Skeletal muscle cell (primary cell): ENCODE data around the gene IGF1R.

Experiments
- DNase-seq: peaks from one replicate; pipeline ENCODE4 v3.0.0-alpha.2; 2010; ENCODE audit warnings: low read depth
- H3K4me3 ChIP-seq: 2 replicates; pipeline ENCODE4 v1.5.1; 2011; ENCODE audit warnings: low read depth, mild to moderate bottlenecking, control low read depth, low read length, moderate library complexity

IGF1R gene

GRCh38 chr15:98838387-98839259, 190.3 kb downstream of the IGF1R start:
- H3K4me3 ChIP-seq, result no peak overlapping the region
- no peak for DNase-seq

DNA sequence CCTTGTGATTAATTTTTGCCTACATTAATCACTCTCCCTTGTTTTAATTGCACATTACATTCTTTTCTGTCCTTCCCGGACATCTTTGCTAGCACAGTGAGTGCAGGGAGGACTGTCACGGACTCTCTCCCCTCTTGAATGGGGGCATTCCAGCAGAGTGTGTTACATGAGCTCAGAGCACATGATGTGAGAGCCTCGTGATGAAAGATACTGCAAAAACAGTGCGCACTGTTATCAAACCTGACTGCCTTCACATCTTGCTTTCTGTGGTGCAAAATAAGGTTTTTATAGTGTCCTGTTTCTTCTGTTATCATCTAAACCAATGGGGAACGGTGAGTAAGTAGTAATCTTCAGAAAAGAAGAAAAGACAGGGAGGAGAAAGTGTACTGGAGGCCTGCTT, 191.7 kb downstream of the IGF1R start:
- no peak overlapping the region for H3K4me3 ChIP-seq
- DNase-seq, result no peak

GRCh38 chr15:98841419-98841970, 193.2 kb downstream of the IGF1R start:
- no peak overlapping the region for H3K4me3 ChIP-seq
- no peak for DNase-seq

- no peak overlapping the region for H3K4me3 ChIP-seq
- no peak for DNase-seq
Observed at GRCh38 chr15:98842192-98842972, 194.0 kb downstream of the IGF1R start.

DNA sequence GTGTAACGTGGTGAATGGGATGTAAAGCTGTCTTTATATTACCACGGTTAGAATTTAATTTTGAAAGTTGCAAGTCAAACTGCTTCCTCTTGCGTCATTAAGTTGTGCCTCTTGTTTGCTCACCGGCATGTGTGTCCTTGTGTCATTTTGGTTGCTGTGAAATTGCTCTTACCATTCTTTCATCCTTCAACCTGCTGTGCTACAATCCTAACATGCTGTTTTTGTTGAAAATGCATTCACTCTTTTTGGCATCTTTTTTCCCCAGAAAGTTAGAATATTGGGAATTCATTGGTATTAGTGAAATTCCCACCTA, 194.6 kb downstream of the IGF1R start:
- no peak overlapping the region for H3K4me3 ChIP-seq
- DNase-seq, result no peak

DNA sequence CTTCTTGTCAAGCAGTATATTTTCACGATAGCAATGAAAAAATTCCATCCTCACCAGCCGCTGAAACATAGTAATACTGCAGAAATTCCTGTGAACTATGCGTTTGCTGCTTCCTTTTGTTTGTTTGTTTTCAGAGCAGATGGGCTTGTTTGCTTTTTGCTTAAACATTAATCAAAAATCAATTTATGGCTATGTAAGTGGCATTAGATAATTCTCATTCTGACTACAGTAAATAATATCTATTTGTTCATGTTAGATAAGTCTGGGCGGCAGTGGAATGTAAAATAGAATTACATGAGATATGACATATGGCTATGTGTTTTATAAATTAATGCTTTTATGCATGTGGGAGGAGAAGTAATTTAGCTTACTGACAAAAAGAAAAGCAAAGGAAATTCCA, 195.5 kb downstream of the IGF1R start:
- no peak for DNase-seq
- H3K4me3 ChIP-seq, result no peak overlapping the region

- DNase-seq, result no peak
- no peak overlapping the region for H3K4me3 ChIP-seq
Observed at GRCh38 chr15:98844261-98844660, 195.9 kb downstream of the IGF1R start.

GRCh38 chr15:98845138-98845884, 197.0 kb downstream of the IGF1R start:
- DNase-seq, result no peak
- no peak overlapping the region for H3K4me3 ChIP-seq

DNA sequence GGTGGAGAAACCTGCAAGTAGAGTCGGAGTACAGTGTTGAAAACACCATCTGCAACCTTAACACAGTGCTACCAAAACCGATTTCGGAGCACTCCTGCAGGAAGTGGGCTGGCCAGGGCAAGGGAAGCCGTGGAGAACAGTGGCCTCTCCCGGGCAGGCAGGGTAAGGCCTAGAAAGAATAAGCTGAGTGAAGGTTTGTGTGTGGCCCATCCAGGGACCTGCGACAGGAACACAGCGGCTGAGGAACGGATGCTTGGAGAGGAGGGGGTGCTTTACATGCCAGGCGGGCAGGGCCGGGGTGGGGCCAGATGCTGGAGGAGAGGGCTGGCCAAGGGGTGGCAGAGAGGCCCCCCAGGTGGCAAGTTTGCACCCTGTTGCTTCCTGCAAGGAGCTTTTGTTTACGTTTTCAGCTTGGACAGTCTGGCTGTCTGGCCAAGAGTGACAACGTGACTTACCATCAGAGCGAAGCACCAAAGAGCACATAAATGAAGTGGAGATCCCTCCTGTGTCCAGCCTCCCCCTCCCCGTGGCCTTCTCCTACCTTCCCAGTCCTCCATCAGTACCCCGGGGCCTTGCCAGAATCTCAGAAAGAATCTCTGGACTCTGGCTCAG, 202.7 kb downstream of the IGF1R start:
- H3K4me3 ChIP-seq, result no peak overlapping the region
- DNase-seq, result no peak

DNA sequence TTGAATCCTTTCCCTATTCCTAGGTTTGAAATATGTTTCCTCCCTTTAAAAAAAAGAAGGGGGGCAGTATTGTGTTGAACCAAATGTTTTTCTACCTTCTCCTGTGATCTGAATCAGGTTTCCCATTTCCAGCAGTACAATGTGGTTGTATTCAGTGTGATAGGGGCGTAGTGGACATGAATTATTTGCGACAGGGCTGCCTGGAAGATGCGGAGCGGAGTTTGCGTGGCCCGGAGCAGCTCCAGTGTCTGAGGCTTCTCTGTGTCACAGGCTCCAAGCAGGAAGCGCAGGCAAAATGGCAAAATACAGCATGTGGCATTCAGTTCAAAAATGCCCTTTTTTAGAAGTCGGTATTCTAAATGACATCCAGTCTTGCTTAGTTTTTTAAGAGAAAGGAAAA, 204.8 kb downstream of the IGF1R start:
- H3K4me3 ChIP-seq, result peak overlapping the region; percentile 64
- DNase-seq, result peak; percentile 87

DNA sequence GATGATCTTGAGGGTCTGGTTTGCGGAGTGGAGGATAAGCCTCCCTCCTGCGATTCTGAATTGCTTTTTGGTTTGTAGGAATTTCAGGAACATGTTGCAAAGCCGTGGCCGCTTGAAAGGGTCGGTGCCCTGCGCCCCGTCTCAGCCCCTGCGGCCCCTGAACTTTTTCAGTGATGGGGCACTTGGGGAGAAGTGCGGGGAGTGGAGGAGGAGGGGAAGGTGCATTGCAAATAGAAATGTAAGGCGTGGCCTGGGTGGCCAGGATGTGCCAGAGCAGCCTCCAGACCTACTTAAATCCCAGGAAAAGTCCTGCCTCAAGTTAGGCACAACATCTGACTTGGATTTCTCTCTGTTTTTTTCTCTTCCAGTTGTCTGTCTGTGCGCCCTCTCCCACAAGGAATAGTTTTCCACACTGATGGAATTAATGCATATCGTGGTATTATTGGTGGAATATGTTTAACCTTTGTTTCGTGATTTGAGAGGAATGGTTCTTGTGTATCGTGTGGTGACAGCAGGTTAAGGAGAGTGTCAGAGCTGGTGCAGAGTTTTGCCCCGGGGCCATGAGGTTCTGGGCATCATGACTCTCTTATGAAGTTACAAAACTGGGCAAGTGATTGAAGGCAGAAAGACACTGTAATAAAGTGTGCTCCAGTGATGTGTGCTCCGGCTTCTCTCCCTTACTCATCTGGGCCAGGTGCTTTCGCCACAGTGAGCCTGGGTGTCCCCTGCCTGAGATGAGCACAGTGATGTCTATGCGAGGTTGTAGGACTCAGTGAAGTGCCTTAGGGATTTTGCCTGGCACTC, 205.5 kb downstream of the IGF1R start:
- peak overlapping the region; percentile 64 for H3K4me3 ChIP-seq
- DNase-seq, result no peak

DNA sequence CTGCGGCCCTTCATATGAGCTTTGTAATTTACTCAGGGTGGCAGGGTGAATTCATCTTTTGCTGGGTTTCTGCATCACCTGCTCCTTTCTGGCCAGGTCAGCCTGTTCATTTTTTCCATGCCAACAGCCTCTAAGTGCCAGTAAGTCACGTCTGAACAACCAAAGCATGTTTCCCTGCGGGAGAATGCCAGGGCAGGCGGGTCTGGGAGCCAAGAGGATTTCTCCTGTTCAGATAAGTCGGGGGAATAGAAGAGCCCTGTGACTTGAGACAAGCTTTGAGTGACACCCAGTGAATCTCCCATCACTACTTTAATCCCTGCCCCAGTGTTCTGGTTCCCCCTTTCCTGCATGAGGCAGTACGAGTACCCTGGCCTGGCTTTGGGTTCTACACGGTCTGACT, 206.2 kb downstream of the IGF1R start:
- H3K4me3 ChIP-seq, result no peak overlapping the region
- DNase-seq, result no peak

DNA sequence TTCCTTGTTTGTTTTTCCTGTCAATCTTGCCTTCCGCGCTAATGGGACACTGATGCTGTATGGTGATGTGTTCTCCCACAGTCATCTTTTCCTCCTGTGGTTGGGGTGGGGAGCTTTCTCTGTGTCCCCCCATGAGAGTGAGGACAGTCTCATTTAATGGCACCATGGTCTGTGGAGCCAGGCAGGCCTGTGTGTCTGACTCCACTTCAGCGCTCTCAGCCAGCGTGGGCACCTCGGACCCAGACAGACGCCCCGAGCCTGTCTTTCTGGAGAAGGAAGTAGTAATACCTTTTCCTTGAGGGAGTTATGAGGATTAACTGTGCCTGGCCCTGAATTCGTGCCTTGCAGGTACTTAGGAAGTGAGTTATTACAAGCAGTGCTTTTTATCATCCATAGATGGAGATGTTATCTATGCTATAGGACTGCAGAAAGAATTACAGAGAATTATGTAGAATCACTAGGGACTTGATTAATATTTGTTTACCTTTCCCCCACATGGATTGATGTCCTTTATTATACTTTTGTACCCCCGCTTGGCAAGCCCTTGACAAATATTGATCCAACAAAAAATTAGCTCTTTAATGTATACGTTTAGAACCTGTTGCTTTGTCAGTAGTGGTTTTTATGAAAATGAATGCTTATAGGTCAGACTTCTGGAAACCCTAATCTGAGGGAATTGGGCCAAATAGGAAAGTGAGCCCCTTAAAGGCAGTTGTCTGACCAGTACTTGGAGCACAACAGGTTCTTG, 206.9 kb downstream of the IGF1R start:
- H3K4me3 ChIP-seq, result no peak overlapping the region

GRCh38 chr15:98855815-98856531, 207.6 kb downstream of the IGF1R start:
- H3K4me3 ChIP-seq, result no peak overlapping the region
- no peak for DNase-seq

More for the DNA sequence above, 206.9 kb downstream of the IGF1R start:
- DNase-seq, result no peak

DNA sequence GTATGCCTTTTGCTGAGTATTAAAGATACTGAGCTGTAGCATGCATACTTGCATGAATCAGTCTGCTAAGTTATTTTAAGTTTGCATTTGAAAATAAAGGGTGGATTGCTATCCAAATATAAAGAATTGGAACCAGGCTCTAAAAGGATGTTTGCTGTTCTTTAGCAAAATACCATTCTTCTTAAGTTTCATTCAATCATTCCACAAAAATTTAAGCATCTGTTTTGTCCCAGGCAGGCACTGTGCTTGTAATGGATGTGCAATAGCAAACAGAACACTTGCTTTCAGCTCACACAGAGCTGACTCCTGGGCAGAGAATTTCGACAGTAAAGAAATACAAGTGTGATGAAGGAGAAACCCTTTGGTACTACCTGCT, 208.2 kb downstream of the IGF1R start:
- peak; percentile 79 for DNase-seq
- no peak overlapping the region for H3K4me3 ChIP-seq

DNA sequence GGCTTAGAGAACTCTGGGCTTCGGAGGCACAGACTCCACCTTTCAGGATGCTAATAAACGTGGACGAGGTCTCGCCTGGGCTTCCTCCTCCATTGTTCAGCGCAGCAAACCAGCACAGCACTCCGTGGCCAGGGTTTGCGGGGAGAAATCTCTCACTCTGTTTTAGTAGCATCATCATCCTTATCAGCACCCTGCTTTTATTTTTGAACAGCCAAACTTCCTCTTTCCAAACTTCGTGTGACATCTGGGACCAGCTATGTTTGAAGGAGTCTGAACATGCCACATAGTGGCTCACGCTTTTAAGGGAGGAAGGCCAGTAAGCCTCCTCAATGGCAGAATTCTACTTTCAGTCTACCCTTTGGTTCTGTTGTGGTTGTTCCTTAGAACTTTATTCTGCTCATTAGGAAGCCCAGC, 210.3 kb downstream of the IGF1R start:
- no peak for DNase-seq
- no peak overlapping the region for H3K4me3 ChIP-seq

- no peak for DNase-seq
- no peak overlapping the region for H3K4me3 ChIP-seq
Observed at GRCh38 chr15:98859149-98859548, 210.8 kb downstream of the IGF1R start.
